Right cardiac atrium (tissue), 5 donors: ENCODE data around the gene FIGNL1. TPM values are rescaled to one million over a fixed set of nuclear protein-coding genes. Genes with fewer than 3 reads are reported as not detected.

Experiments
- ATAC-seq, 2 donors: fragments of 200-7000 bp; cut with Tn5 transposase; one replicate each; pipeline versions ENCODE4 v1.8.0 to v1.9.1; 2020; ENCODE audit warnings: moderate library complexity in 2 of 2, mild to moderate bottlenecking in 1 of 2
- DNase-seq, 3 donors: peaks; one replicate each; pipeline ENCODE4 v3.0.0-alpha.2; 2020
- H3K27ac ChIP-seq: one replicate; pipeline ENCODE4 v1.5.1; 2013; ENCODE audit warnings: mild to moderate bottlenecking, low read length, control low read depth, moderate library complexity
- H3K27me3 ChIP-seq: one replicate; pipeline ENCODE4 v1.6.1; 2013; ENCODE audit not compliant: control insufficient read depth, insufficient read depth
- H3K4me1 ChIP-seq: one replicate; pipeline ENCODE4 v1.6.1; 2013; ENCODE audit warnings: low read length; ENCODE audit not compliant: control insufficient read depth, insufficient read depth
- H3K4me3 ChIP-seq: one replicate; pipeline ENCODE4 v1.5.1; 2013; ENCODE audit warnings: low read length, control low read depth
- H3K9me3 ChIP-seq: one replicate; pipeline ENCODE4 v1.6.1; 2013; ENCODE audit warnings: low read length; ENCODE audit not compliant: control insufficient read depth
- WGBS: extraction: QIAGEN DNeasy Blood & Tissue Kit; methylation state at CpG from one replicate; pipeline ENCODE4 v1.1.7; 2013; 5-methylcytosine and 5-hydroxymethylcytosine counted together
- intact Hi-C, 4 donors: fragments of 100-400 bp; cut with DNase I; formaldehyde crosslinking; loops; one replicate each; pipeline versions ENCODE4 v1.11.0 to v1.14.0; 2022 to 2023
- polyA plus RNA-seq: library from polyadenylated mRNA; stranded (reverse); fragments of 200-250 nt; gene quantifications from one replicate; pipeline ENCODE4 v1.2.3, GENCODE V29; 2013
- total RNA-seq, 4 donors: library from RNA; stranded (reverse); fragmentation: NEBNext Ultra II Directional; extraction: Animal tissue kit (Norgen Biotek cat#: 25700); gene quantifications; one replicate each; pipeline ENCODE4 v1.2.1, GENCODE V29; 2021
- donor health status: healthy with polysubstance abuse.
- donor health status: DM: no; HTN: yes; CAD: no.
- donor health status: DM: no; HTN: no; CAD: no.
- donor health status: DM: no; HTN: yes; CAD: no; lungs with severe emphysema.
- donor health status: DM: yes; HTN: yes; CAD: no.

The FIGNL1 gene
- total and polyA plus RNA-seq, 5 donors = 3.4 to 5.7 (median 4.6) TPM

GRCh38 chr7:50426280-50427045 lies 23.7 kb downstream of the FIGNL1 start:
- Histone ChIP-seq H3K9me3 (no peaks in the 10 kb centered on the region), H3K4me3 (no peak overlapping the region), H3K27me3 (no peaks in the 10 kb centered on the region), H3K27ac (no peak overlapping the region), H3K4me1 (no peaks in the 10 kb centered on the region)
- DNase-seq (no peak), ATAC-seq (no peak)
- intact Hi-C loops = no loop called here
- WGBS = 85% methylated on average over 5 of the region's 5 CpGs

GRCh38 chr7:50425318-50425717 lies 24.8 kb downstream of the FIGNL1 start:
- ATAC-seq (no peak), DNase-seq (no peak)
- no peaks in the 10 kb centered on the region for H3K27me3 ChIP-seq
- no peaks in the 10 kb centered on the region for H3K9me3 ChIP-seq
- no peak overlapping the region for H3K4me3 ChIP-seq
- no peak overlapping the region for H3K27ac ChIP-seq
- intact Hi-C loops = no loop called here
- H3K4me1 ChIP-seq = no peaks in the 10 kb centered on the region
- 85% methylated on average over 6 of the region's 6 CpGs for WGBS

GRCh38 chr7:50423860-50424259 lies 26.3 kb downstream of the FIGNL1 start:
- Histone ChIP-seq H3K27ac (no peak overlapping the region), H3K27me3 (no peaks in the 10 kb centered on the region), H3K4me1 (no peaks in the 10 kb centered on the region), H3K9me3 (no peaks in the 10 kb centered on the region), H3K4me3 (no peak overlapping the region)
- ATAC-seq = no peak
- intact Hi-C loops = loop anchor here in 1 of 4 donors (5.0 kb wide), 1 partner anchor 282 kb away; no protein-coding TSS in a partner anchor
- no peak for DNase-seq
- 62% methylated on average over 4 of the region's 4 CpGs for WGBS

- ATAC-seq (no peak), DNase-seq (no peak)
- H3K4me3 ChIP-seq = no peak overlapping the region
- no peaks in the 10 kb centered on the region for H3K27me3 ChIP-seq
- no peak overlapping the region for H3K27ac ChIP-seq
- H3K4me1 ChIP-seq = no peaks in the 10 kb centered on the region
- intact Hi-C loops = loop anchor here in 1 of 4 donors (5.0 kb wide), 1 partner anchor 281 kb away; no protein-coding TSS in a partner anchor
- WGBS = 79% methylated on average over 6 of the region's 6 CpGs
- no peaks in the 10 kb centered on the region for H3K9me3 ChIP-seq
These were observed 27.3 kb downstream of the FIGNL1 start for GRCh38 chr7:50422858-50423257.

GRCh38 chr7:50421043-50421442 lies 29.1 kb downstream of the FIGNL1 start:
- Histone ChIP-seq H3K4me3 (no peak overlapping the region), H3K27ac (no peak overlapping the region), H3K9me3 (no peaks in the 10 kb centered on the region), H3K27me3 (no peaks in the 10 kb centered on the region), H3K4me1 (no peaks in the 10 kb centered on the region)
- intact Hi-C loops = loop anchor here in 1 of 4 donors (5.0 kb wide), 1 partner anchor 279 kb away; no protein-coding TSS in a partner anchor
- ATAC-seq = no peak
- DNase-seq = no peak
- 58% methylated on average over 3 of the region's 3 CpGs for WGBS

GRCh38 chr7:50418526-50419290 lies 31.4 kb downstream of the FIGNL1 start:
- H3K4me1 ChIP-seq = no peaks in the 10 kb centered on the region
- DNase-seq (no peak), ATAC-seq (no peak)
- H3K27ac ChIP-seq = no peak overlapping the region
- 64% methylated on average over 14 of the region's 14 CpGs for WGBS
- no peak overlapping the region for H3K4me3 ChIP-seq
- no peaks in the 10 kb centered on the region for H3K9me3 ChIP-seq
- intact Hi-C loops = loop anchor here in 3 of 4 donors (5.0 to 10.0 kb wide), 4 partner anchors 211 to 276 kb away; no protein-coding TSS in a partner anchor
- no peaks in the 10 kb centered on the region for H3K27me3 ChIP-seq

- ATAC-seq (peak; percentile 92), DNase-seq (peak; percentile 70 to 88 (median 80))
- Histone ChIP-seq H3K27me3 (no peaks in the 10 kb centered on the region), H3K9me3 (no peaks in the 10 kb centered on the region), H3K4me3 (no peak overlapping the region), H3K27ac (no peak overlapping the region), H3K4me1 (no peaks in the 10 kb centered on the region)
- intact Hi-C loops = loop anchor here in 3 of 4 donors (5.0 to 10.0 kb wide), 4 partner anchors 211 to 276 kb away; no protein-coding TSS in a partner anchor
- 10% methylated on average over 4 of the region's 4 CpGs for WGBS
These were observed 32.0 kb downstream of the FIGNL1 start for GRCh38 chr7:50418086-50418515.

- H3K9me3 ChIP-seq = no peaks in the 10 kb centered on the region
- no peaks in the 10 kb centered on the region for H3K27me3 ChIP-seq
- no peak overlapping the region for H3K4me3 ChIP-seq
- WGBS = 54% methylated on average over 7 of the region's 7 CpGs
- DNase-seq (no peak), ATAC-seq (peak; percentile 37 to 43)
- H3K27ac ChIP-seq = no peak overlapping the region
- H3K4me1 ChIP-seq = no peaks in the 10 kb centered on the region
- intact Hi-C loops = loop anchor here in 3 of 4 donors (5.0 to 10.0 kb wide), 4 partner anchors 209 to 274 kb away; no protein-coding TSS in a partner anchor
These were observed 33.5 kb downstream of the FIGNL1 start for GRCh38 chr7:50416527-50417182.

- intact Hi-C loops = loop anchor here in 3 of 4 donors (5.0 to 10.0 kb wide), 4 partner anchors 209 to 274 kb away; no protein-coding TSS in a partner anchor
- no peak overlapping the region for H3K4me3 ChIP-seq
- WGBS = 78% methylated on average over 6 of the region's 6 CpGs
- no peaks in the 10 kb centered on the region for H3K4me1 ChIP-seq
- no peaks in the 10 kb centered on the region for H3K9me3 ChIP-seq
- H3K27ac ChIP-seq = no peak overlapping the region
- H3K27me3 ChIP-seq = no peaks in the 10 kb centered on the region
- ATAC-seq = no peak
- DNase-seq = no peak
These were observed 34.2 kb downstream of the FIGNL1 start for GRCh38 chr7:50415844-50416364.

GRCh38 chr7:50413561-50413960 lies 36.6 kb downstream of the FIGNL1 start:
- DNase-seq = no peak
- Histone ChIP-seq H3K27ac (no peak overlapping the region), H3K27me3 (no peaks in the 10 kb centered on the region), H3K4me1 (no peaks in the 10 kb centered on the region), H3K9me3 (no peaks in the 10 kb centered on the region), H3K4me3 (no peak overlapping the region)
- intact Hi-C loops = loop anchor here in 1 of 4 donors (10.0 kb wide), 1 partner anchor 209 kb away; no protein-coding TSS in a partner anchor
- ATAC-seq = no peak
- WGBS = 88% methylated on average over 7 of the region's 7 CpGs
